Mesendoderm (in vitro differentiated cells): ENCODE results near the gene ADH4.

Source experiments
- DNase-seq: peaks from one replicate; pipeline ENCODE4 v3.0.0; 2013
- H2AK5ac ChIP-seq: 2 replicates; pipeline ENCODE4 v1.6.1; 2013; ENCODE audit warnings: low read length, inconsistent platforms
- H2BK120ac ChIP-seq: 2 replicates; pipeline ENCODE4 v1.6.1; 2013; ENCODE audit warnings: low read depth, mild to moderate bottlenecking, low read length, moderate library complexity, mixed read lengths
- H2BK15ac ChIP-seq: replicated peaks from 2 replicates; pipeline ENCODE4 v1.6.1; 2013; ENCODE audit warnings: low read depth, mild to moderate bottlenecking, moderate library complexity
- H2BK5ac ChIP-seq: 2 replicates; pipeline ENCODE4 v1.6.1; 2013; ENCODE audit warnings: low read length, inconsistent platforms
- H3K18ac ChIP-seq: 2 replicates; pipeline ENCODE4 v1.6.1; 2013; ENCODE audit warnings: mild to moderate bottlenecking, low read length, mixed read lengths
- H3K23ac ChIP-seq: one replicate; pipeline ENCODE4 v1.6.1; 2013; ENCODE audit warnings: low read length
- H3K27ac ChIP-seq: 2 replicates; pipeline ENCODE4 v1.5.1; 2013; ENCODE audit warnings: low read depth, mild to moderate bottlenecking, inconsistent platforms, low read length, moderate library complexity
- H3K27me3 ChIP-seq: 2 replicates; pipeline ENCODE4 v1.6.1; 2013; ENCODE audit warnings: low read length, control low read depth, mild to moderate bottlenecking, inconsistent platforms; ENCODE audit not compliant: insufficient read depth, poor library complexity
- H3K36me3 ChIP-seq: 2 replicates; pipeline ENCODE4 v1.6.1; 2013; ENCODE audit warnings: low read length, inconsistent platforms; ENCODE audit not compliant: control insufficient read depth, insufficient read depth
- H3K4ac ChIP-seq: one replicate; pipeline ENCODE4 v1.6.1; 2013; ENCODE audit warnings: low read depth, mild to moderate bottlenecking, low read length, moderate library complexity
- H3K4me1 ChIP-seq: 2 replicates; pipeline ENCODE4 v1.6.1; 2013; ENCODE audit warnings: low read depth, low read length, inconsistent platforms; ENCODE audit not compliant: control insufficient read depth
- H3K4me2 ChIP-seq: 2 replicates; pipeline ENCODE4 v1.6.1; 2013; ENCODE audit warnings: low read length
- H3K4me3 ChIP-seq: 2 replicates; pipeline ENCODE4 v1.5.1; 2013; ENCODE audit warnings: mild to moderate bottlenecking, low read length
- H3K56ac ChIP-seq: one replicate; pipeline ENCODE4 v1.6.1; 2013; ENCODE audit warnings: low read length
- H3K79me1 ChIP-seq: 2 replicates; pipeline ENCODE4 v1.6.1; 2013; ENCODE audit warnings: low read length, inconsistent platforms
- H3K79me2 ChIP-seq: 2 replicates; pipeline ENCODE4 v1.6.1; 2013; ENCODE audit warnings: mild to moderate bottlenecking, low read length; ENCODE audit not compliant: control insufficient read depth, insufficient read depth
- H3K9ac ChIP-seq: 2 replicates; pipeline ENCODE4 v1.6.1; 2013; ENCODE audit warnings: low read length, inconsistent platforms
- H4K5ac ChIP-seq: one replicate; pipeline ENCODE4 v1.6.1; 2013; ENCODE audit warnings: low read length
- H4K8ac ChIP-seq: one replicate; pipeline ENCODE4 v1.6.1; 2013; ENCODE audit warnings: low read depth, mild to moderate bottlenecking, control low read depth, low read length, moderate library complexity
- WGBS: extraction: QIAGEN DNeasy Blood & Tissue Kit; methylation state at CpG from one replicate; pipeline ENCODE4 v1.1.7; 2013; ENCODE audit warnings: low lambda C conversion rate, missing lambda C conversion rate; ENCODE audit not compliant: insufficient coverage; ENCODE audit errors: extremely low coverage; 5-methylcytosine and 5-hydroxymethylcytosine counted together

The ADH4 gene

DNA sequence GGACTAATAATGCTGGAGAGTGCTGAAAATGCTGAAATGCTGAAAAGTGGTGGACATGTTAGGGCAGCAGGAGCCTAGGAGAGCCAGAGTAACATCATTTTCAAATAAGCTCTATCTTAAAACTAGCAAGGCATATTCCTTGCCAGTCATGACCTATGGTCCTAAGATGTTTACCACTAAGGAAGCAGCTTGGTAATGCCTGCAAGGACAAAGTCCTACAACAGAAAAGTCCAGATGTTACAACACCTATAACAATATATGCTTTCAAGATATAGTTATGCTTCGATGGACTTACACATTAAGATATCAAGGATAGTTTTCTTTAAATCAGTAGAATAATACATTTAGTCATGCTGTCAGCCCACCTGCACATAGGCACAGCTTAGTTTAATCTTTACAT is 4.5 kb upstream of the ADH4 start:
- no peak for DNase-seq
- Histone ChIP-seq H3K4me1 (no peaks in the 10 kb centered on the region), H3K79me2 (no peaks in the 10 kb centered on the region), H2BK5ac (no peak overlapping the region), H3K27ac (no peak overlapping the region), H3K56ac (no peak overlapping the region), H3K9ac (no peak overlapping the region), H3K18ac (no peak overlapping the region), H3K27me3 (no peaks in the 10 kb centered on the region), H3K23ac (no peak overlapping the region), H3K4me3 (no peak overlapping the region), H3K4ac (no peak overlapping the region), H4K5ac (no peak overlapping the region), H2BK120ac (no peak overlapping the region), H3K4me2 (no peak overlapping the region), H3K79me1 (no peaks in the 10 kb centered on the region), H4K8ac (no peak overlapping the region), H3K36me3 (no peaks in the 10 kb centered on the region), H2BK15ac (no peak overlapping the region), H2AK5ac (no peak overlapping the region)
- no CpG with 5 or more reads among the region's 1 CpG for WGBS

DNA sequence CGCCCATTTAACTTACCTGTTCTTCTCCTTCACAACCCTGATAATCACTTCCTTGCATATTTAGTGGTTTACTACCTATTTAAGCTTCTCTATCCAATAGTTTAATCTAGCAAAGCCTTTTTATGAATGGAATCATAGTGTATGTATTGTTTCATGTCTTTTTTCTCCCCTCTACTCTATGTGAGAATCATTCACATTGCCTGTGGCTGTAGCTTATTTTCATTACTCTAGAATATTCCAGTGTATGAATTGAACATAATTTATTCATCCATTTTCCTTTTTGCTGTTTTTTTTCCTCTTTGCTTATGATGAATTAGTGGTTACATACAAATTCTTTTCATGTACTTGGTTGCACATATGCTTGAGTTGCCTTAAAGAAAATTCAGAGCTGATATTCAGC is 490 bp upstream of the ADH4 start:
- no peak overlapping the region for H3K27ac ChIP-seq
- no peak overlapping the region for H4K8ac ChIP-seq
- no peak overlapping the region for H2BK15ac ChIP-seq
- no peak overlapping the region for H3K4me3 ChIP-seq
- H3K4me2 ChIP-seq = no peak overlapping the region
- no peaks in the 10 kb centered on the region for H3K27me3 ChIP-seq
- no peak overlapping the region for H4K5ac ChIP-seq
- H3K4me1 ChIP-seq = no peaks in the 10 kb centered on the region
- no peak overlapping the region for H2AK5ac ChIP-seq
- H3K36me3 ChIP-seq = no peaks in the 10 kb centered on the region
- H3K79me1 ChIP-seq = no peaks in the 10 kb centered on the region
- DNase-seq = no peak
- no peak overlapping the region for H2BK5ac ChIP-seq
- no peak overlapping the region for H3K18ac ChIP-seq
- H3K56ac ChIP-seq = no peak overlapping the region
- no peak overlapping the region for H3K4ac ChIP-seq
- no CpG with 5 or more reads among the region's 1 CpG for WGBS
- H3K9ac ChIP-seq = no peak overlapping the region
- no peak overlapping the region for H2BK120ac ChIP-seq
- no peak overlapping the region for H3K23ac ChIP-seq
- no peaks in the 10 kb centered on the region for H3K79me2 ChIP-seq

DNA sequence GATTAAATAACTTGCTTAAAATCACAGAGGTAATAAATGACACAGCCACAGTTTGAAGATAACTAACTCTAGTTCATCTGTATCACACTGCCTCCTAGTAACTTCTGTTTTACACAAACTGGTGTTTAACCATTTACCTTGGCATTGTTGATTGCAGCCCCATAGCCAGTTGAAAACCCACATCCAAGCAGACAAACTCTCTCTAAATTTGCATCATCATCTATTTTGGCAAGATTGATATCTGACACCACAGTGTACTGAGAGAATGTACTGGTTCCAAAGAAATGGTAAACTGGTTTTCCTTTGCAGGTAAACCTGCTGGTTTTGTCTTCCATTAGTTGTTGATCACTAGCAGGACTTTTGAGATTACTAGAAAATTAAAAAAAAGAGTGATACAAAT is 7.8 kb downstream of the ADH4 start:
- Histone ChIP-seq H2BK120ac (no peak overlapping the region), H3K4me3 (no peak overlapping the region), H2AK5ac (no peak overlapping the region), H3K56ac (no peak overlapping the region), H3K27ac (no peak overlapping the region), H4K8ac (no peak overlapping the region), H2BK15ac (no peak overlapping the region), H3K27me3 (no peaks in the 10 kb centered on the region), H3K9ac (no peak overlapping the region), H3K36me3 (no peaks in the 10 kb centered on the region), H3K23ac (no peak overlapping the region), H4K5ac (no peak overlapping the region), H3K4me2 (no peak overlapping the region), H3K18ac (no peak overlapping the region), H2BK5ac (no peak overlapping the region), H3K79me1 (no peaks in the 10 kb centered on the region), H3K79me2 (no peaks in the 10 kb centered on the region), H3K4me1 (no peaks in the 10 kb centered on the region), H3K4ac (no peak overlapping the region)
- DNase-seq = no peak

DNA sequence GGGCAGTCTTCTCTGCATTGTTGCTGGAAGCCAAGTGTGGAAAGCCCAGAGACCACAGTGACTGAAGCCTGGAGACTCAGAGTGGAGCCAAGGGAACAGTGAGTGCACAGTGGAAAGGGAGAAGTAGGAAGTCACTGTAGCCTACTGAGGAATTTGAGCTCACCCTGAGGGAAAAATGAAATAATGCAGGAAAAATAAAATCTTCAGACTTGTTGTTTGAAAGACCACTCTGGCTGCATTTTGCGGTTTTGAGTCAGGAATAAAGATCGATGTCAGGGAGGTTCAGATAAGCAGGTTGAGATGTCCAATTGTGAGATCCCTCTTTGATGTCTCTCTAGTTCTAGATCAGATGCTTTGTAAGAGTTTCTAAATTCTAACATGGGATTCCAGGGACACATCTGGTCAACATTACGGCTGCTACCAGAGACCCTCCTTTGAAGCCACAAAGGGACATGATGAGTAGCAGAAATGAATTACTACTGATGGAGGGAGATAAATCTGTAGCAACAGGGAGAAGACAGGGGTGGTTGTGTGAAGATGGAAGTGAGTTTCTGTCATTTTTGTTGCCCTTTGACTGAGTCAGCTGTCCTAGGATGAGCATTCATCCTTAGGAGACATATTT is 8.4 kb downstream of the ADH4 start:
- H3K79me1 ChIP-seq = no peaks in the 10 kb centered on the region
- H3K4me2 ChIP-seq = no peak overlapping the region
- H3K4me1 ChIP-seq = no peaks in the 10 kb centered on the region
- H3K4ac ChIP-seq = no peak overlapping the region
- DNase-seq = no peak
- no CpG with 5 or more reads among the region's 3 CpGs for WGBS
- H3K18ac ChIP-seq = no peak overlapping the region
- H3K56ac ChIP-seq = no peak overlapping the region
- H2AK5ac ChIP-seq = no peak overlapping the region
- H4K8ac ChIP-seq = no peak overlapping the region
- no peak overlapping the region for H3K23ac ChIP-seq
- H3K27ac ChIP-seq = no peak overlapping the region
- H4K5ac ChIP-seq = no peak overlapping the region
- H2BK15ac ChIP-seq = no peak overlapping the region
- no peak overlapping the region for H2BK120ac ChIP-seq
- no peak overlapping the region for H3K4me3 ChIP-seq
- H3K36me3 ChIP-seq = no peaks in the 10 kb centered on the region
- H3K27me3 ChIP-seq = no peaks in the 10 kb centered on the region
- no peak overlapping the region for H3K9ac ChIP-seq
- H3K79me2 ChIP-seq = no peaks in the 10 kb centered on the region
- no peak overlapping the region for H2BK5ac ChIP-seq

DNA sequence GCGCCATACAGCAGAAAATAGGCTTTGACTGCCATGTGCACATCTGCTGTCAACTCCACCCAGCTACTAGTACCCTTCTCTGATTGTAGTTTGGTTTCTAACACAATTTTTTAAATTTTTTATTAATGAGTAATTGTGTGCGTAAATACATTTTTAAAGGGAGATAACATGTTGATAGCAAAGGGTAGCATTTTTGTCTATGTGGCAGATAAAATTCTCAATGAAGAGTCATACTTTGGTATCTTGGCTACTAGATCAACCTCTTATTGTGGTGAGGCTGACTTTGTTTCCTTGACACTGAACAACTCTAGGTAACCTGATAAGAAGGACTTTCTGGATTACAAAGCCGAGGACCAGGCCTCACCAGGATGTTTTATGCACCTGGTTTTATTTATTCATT is 9.5 kb downstream of the ADH4 start:
- no peak overlapping the region for H2BK120ac ChIP-seq
- H2BK15ac ChIP-seq = no peak overlapping the region
- no peak overlapping the region for H4K8ac ChIP-seq
- DNase-seq = no peak
- no peak overlapping the region for H2BK5ac ChIP-seq
- H3K27ac ChIP-seq = no peak overlapping the region
- no peak overlapping the region for H3K9ac ChIP-seq
- H2AK5ac ChIP-seq = no peak overlapping the region
- WGBS = 100% methylated on average over 1 of the region's 3 CpGs
- no peak overlapping the region for H4K5ac ChIP-seq
- H3K79me1 ChIP-seq = no peaks in the 10 kb centered on the region
- H3K18ac ChIP-seq = no peak overlapping the region
- H3K4me2 ChIP-seq = no peak overlapping the region
- H3K23ac ChIP-seq = no peak overlapping the region
- no peaks in the 10 kb centered on the region for H3K4me1 ChIP-seq
- no peaks in the 10 kb centered on the region for H3K36me3 ChIP-seq
- no peak overlapping the region for H3K4me3 ChIP-seq
- no peaks in the 10 kb centered on the region for H3K79me2 ChIP-seq
- H3K56ac ChIP-seq = no peak overlapping the region
- H3K27me3 ChIP-seq = no peaks in the 10 kb centered on the region
- no peak overlapping the region for H3K4ac ChIP-seq

DNA sequence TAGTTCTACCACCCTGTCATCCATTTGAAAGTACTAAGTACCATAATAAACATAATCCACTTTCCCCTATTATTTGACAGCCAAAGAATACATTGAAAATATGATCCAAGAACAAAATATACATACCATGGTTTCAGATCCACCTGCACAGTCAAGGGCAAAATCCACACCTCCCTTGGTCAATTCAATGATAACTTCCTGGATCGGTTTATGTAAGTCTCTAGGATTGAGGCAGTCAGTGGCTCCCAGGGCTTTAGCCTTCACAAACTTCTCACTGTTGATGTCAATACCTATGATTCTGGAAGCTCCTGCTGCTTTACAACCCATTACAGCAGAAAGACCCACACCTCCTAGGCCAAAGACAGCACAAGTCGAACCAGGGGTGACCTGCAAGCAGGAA is 12.7 kb downstream of the ADH4 start:
- H3K27ac ChIP-seq = no peak overlapping the region
- no peak overlapping the region for H3K4me3 ChIP-seq
- H2BK5ac ChIP-seq = no peak overlapping the region
- no CpG with 5 or more reads among the region's 2 CpGs for WGBS
- H3K4me2 ChIP-seq = no peak overlapping the region
- H3K4ac ChIP-seq = no peak overlapping the region
- H3K56ac ChIP-seq = no peak overlapping the region
- H2BK120ac ChIP-seq = no peak overlapping the region
- H3K79me1 ChIP-seq = no peaks in the 10 kb centered on the region
- H3K27me3 ChIP-seq = no peaks in the 10 kb centered on the region
- no peak overlapping the region for H2BK15ac ChIP-seq
- H3K23ac ChIP-seq = no peak overlapping the region
- H3K79me2 ChIP-seq = no peaks in the 10 kb centered on the region
- H3K4me1 ChIP-seq = no peaks in the 10 kb centered on the region
- DNase-seq = no peak
- H4K5ac ChIP-seq = no peak overlapping the region
- H2AK5ac ChIP-seq = no peak overlapping the region
- no peaks in the 10 kb centered on the region for H3K36me3 ChIP-seq
- H3K18ac ChIP-seq = no peak overlapping the region
- no peak overlapping the region for H4K8ac ChIP-seq
- no peak overlapping the region for H3K9ac ChIP-seq
